Measurements from ENCODE around the gene KIF21A. TPM values are rescaled to one million over a fixed set of nuclear protein-coding genes. Genes with fewer than 3 reads are reported as not detected.

The KIF21A gene
- total RNA-seq, 1 donor from 2014 or later, result 12.1 TPM

DNA sequence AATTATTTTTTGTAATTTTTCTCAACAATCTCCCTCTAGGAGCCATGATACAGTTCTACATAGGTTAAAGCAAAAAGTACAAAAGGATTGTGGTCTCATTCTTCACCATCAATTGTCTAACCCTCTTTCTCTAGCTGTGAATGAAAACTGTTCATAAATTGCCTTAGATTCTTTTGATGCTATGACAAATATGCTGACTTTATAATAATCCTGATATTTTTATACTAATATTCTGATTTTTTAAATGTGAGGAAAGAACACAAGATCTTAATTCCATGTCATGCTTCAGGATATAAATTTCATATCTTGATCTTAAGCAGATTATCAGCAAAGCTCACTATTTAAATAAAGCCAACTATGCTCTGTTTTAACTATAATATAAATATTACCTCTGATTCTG is 75.4 kb downstream of the KIF21A start:
- TF ChIP-seq, protein P1, sequence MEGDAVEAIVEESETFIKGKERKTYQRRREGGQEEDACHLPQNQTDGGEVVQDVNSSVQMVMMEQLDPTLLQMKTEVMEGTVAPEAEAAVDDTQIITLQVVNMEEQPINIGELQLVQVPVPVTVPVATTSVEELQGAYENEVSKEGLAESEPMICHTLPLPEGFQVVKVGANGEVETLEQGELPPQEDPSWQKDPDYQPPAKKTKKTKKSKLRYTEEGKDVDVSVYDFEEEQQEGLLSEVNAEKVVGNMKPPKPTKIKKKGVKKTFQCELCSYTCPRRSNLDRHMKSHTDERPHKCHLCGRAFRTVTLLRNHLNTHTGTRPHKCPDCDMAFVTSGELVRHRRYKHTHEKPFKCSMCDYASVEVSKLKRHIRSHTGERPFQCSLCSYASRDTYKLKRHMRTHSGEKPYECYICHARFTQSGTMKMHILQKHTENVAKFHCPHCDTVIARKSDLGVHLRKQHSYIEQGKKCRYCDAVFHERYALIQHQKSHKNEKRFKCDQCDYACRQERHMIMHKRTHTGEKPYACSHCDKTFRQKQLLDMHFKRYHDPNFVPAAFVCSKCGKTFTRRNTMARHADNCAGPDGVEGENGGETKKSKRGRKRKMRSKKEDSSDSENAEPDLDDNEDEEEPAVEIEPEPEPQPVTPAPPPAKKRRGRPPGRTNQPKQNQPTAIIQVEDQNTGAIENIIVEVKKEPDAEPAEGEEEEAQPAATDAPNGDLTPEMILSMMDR (IDR thresholded peaks at IDR 0.05), result no peak
- H3K4me1 ChIP-seq, result no peaks in the 10 kb centered on the region
- ATAC-seq (no peak), DNase-seq (no peak)
- H3K27me3 ChIP-seq (ENCODE audit: low read depth), result no peaks in the 10 kb centered on the region
- no peak overlapping the region for H3K27ac ChIP-seq
- no peak overlapping the region for H3K4me3 ChIP-seq
- H3K9me3 ChIP-seq, result no peaks in the 10 kb centered on the region
- H3K36me3 ChIP-seq, result no peaks in the 10 kb centered on the region
- intact Hi-C loops (cut with DNase I), result no loop called here

DNA sequence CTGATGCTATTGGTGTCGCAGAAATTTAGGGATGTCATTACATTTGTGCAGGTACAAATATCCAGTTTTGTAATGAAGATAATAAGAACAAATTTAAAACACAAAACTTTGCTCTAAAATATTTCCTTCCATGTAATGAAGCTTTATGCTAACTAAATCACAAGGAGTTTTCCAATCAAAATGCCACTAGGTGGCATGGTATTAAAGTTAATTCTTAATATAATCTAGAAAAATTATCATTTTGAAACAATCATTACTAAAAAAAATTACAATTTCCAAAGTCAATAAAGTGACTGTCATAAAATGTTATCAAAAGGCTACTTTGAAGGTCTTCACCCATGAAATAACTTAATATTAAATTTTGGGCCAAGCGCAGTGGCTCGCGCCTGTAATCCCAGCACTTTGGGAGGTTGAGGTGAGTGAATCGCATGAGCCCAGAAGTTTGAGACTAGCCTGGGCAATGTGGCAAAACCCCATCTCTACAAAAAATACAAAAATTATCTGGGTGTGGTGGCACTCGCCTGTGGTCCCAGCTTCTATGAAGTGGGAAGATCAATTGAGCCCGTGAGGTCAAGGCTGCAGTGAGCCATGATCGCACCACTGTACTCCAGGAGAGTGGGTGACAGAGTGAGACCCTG is 77.4 kb downstream of the KIF21A start:
- intact Hi-C loops (cut with DNase I), result no loop called here
- H3K4me3 ChIP-seq, result no peak overlapping the region

DNA sequence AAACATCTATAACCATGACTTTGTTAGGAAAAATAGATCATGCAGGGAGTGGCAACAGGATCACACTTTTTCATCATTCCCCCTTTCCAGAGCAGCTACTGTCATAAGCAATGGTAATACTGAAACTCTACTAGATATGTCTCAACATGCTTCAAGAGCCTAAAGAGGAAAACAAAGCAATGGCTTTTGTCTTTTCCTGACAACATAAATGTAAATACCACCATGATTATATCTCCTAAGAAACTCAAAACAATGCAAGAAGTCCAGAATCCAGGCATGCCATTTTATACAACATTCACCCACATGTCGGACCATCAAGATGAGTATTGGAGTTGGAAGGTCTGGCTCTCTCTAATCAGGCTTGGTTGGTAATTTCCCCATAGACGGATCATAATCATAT is 78.7 kb downstream of the KIF21A start:
- ATAC-seq, result no peak
- Histone ChIP-seq H3K4me1 (no peaks in the 10 kb centered on the region), H3K9me3 (no peaks in the 10 kb centered on the region), H3K36me3 (no peaks in the 10 kb centered on the region), H3K27ac (no peak overlapping the region), H3K27me3 (ENCODE audit: low read depth) (no peaks in the 10 kb centered on the region), H3K4me3 (no peak overlapping the region)
- TF ChIP-seq, protein P1 (IDR thresholded peaks at IDR 0.05), result no peak
- intact Hi-C loops (cut with DNase I), result no loop called here
- no peak for DNase-seq

More for the DNA sequence above, 77.4 kb downstream of the KIF21A start:
- TF ChIP-seq, protein P1 (IDR thresholded peaks at IDR 0.05), result no peak
- Histone ChIP-seq H3K9me3 (no peaks in the 10 kb centered on the region), H3K27ac (no peak overlapping the region), H3K4me1 (no peaks in the 10 kb centered on the region), H3K27me3 (ENCODE audit: low read depth) (no peaks in the 10 kb centered on the region), H3K36me3 (no peaks in the 10 kb centered on the region)
- no peak for ATAC-seq
- DNase-seq, result no peak

DNA sequence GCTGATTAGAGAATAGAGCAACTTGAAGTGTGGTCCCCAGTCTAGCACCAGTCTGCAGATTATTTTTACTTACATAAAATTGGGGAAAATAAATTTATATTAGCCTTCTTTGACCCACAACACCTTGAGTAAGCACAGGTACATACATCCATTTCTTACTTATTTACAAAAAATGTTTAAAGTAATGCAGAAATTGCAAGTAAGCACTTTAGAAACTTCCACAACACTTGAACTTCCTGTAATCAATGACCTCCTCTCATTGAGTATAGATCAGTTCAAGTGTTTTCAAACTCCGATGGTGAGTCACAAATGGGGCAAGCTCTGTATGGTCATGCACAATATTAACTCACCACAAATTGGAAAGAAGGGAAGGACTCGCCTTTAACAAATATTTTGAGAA is 83.3 kb downstream of the KIF21A start:
- Histone ChIP-seq H3K9me3 (no peaks in the 10 kb centered on the region), H3K27ac (no peak overlapping the region), H3K4me3 (no peak overlapping the region), H3K36me3 (peaks cover 4% of the 10 kb centered on the region), H3K27me3 (ENCODE audit: low read depth) (no peaks in the 10 kb centered on the region), H3K4me1 (no peaks in the 10 kb centered on the region)
- TF ChIP-seq, protein P1 (IDR thresholded peaks at IDR 0.05), result no peak
- intact Hi-C loops (cut with DNase I), result no loop called here
- DNase-seq, result no peak
- ATAC-seq, result no peak

DNA sequence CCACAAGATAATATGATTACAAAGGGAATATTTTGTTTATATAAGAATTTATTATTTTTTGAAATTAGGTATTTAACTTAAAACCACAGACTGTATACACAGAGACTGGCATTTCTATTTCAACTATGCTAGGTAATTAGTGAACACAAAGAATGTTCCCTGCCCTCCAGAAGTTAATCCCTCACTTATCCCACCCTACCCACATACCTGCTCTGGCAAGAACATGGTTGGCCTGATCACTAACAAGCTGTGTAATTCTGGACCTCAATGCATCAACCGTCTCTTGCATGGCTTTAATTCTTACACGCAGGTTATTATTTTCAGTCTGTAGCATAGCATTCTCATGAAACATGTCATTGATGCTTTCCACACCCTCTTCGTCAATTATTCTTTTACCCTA is 85.9 kb downstream of the KIF21A start:
- intact Hi-C loops (cut with DNase I), result no loop called here
- H3K27me3 ChIP-seq (ENCODE audit: low read depth), result no peaks in the 10 kb centered on the region
- no peaks in the 10 kb centered on the region for H3K4me1 ChIP-seq
- H3K27ac ChIP-seq, result no peak overlapping the region
- DNase-seq (no peak), ATAC-seq (no peak)
- peaks cover 4% of the 10 kb centered on the region for H3K36me3 ChIP-seq
- TF ChIP-seq, protein P1 (IDR thresholded peaks at IDR 0.05), result no peak
- H3K4me3 ChIP-seq, result no peak overlapping the region
- H3K9me3 ChIP-seq, result no peaks in the 10 kb centered on the region
